HG03575 (cell line): ENCODE data around the gene FHIP1A.

Source experiments
- ATAC-seq: cut with Tn5 transposase; IDR thresholded peaks from one replicate; pipeline ENCODE4 v1.9.1; 2021; ENCODE audit not compliant: unreplicated experiment, insufficient number of reproducible peaks, low FRiP score; ENCODE audit errors: extremely low read depth

Gene FHIP1A

DNA sequence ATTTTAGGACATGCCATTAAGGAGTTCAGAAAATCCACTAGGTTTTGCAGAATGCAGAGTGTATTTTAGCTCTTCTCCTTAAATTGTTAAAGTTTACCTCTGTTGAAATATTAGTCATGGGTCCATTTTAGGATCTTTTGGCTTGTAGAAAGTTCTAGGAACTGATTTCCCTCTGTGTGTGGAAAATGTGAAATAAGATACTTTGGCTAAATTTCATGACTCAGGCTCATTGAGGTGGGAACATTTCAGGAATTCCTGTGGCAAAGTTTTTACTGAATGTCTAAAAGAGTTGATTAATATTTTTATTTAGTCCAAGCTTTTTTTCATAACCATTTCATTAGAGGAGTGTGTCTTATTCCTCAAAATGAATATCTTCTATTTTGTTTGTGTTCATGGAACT lies 7.0 kb downstream of the FHIP1A start:
- ATAC-seq = no peak

DNA sequence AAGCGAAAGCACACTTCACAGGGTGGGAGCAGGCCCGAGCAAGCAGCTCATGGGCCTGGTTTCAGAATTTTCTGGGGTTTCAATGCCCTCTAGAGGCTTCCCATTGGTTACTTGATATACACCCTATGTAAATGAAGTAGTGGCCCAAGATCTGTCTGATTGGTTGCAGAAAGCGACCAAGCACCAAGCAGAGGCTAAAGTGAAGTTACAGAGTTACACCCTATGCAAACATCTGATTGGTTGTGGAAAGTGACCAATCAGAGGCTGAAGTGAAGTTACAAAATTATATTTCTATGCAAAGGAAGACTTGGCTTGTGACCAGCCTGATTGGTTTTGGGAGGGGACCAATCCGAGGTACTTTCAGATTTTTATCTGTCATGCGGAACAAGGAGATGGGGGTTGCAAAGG lies 8.2 kb downstream of the FHIP1A start:
- no peak for ATAC-seq

DNA sequence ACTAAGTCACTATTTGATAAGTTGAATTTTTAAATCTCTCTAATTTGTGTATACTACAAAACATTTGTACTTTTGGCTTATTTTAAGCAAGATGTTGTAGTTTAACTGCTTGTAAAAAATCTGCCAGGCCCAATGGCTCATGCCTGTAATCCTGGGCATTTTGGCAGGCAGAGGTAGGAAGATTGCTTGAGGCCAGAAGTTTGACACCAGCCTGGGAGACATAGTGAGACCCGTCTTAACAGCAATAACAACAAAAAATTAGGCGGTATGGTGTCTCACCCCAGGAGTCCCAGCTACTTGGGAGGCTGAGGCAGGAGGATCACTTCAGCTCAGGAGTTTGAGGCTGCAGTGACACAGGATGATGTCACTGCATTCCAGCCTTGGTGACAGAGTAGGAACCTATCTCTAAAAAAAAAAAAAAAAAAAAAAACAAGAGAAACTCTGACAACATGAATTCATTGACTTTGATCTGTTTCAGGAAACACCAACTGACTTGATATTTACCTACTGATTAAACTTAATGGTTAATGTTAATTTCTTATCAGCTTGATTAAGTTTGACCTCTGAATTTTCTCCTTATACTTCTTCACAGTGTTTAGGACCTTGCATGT lies 8.9 kb downstream of the FHIP1A start:
- no peak for ATAC-seq

DNA sequence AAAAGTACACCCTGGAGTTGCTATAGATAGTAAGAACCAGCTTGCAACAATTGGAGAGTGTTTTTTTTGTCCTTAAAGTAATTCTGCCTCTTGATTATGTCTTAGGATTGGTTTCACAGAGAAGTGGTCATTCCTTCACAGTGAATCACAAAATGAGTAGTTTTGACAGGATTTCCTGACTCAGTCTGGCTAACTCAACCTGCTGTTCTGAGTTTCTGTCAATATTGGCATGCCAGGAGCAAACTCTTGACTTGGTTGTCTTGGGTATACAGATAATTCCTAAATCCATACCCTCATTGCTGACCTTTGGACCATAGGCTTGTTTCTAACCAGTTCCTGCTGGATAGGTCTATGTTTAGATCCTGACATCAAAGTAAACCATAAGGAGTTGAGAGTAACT lies 9.4 kb downstream of the FHIP1A start:
- no peak for ATAC-seq

DNA sequence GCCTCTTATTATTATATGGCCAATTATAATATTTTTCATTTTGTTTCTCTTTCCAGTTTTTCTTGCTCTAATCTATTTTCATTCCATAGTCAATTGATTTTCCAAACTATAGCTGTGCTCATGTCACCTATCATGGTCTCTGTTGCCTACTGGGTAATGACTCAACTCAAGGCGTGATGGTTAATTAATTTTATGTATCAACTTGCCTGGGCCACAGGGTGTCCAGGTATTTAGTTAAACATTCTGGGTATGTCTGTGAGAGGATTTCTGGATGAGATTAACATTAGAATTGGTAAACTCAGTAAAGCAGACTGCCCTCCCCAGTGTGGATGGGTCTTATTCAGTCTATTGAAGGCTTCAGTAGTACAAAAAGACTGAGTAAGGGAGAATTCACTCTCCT lies 9.9 kb downstream of the FHIP1A start:
- ATAC-seq = no peak

DNA sequence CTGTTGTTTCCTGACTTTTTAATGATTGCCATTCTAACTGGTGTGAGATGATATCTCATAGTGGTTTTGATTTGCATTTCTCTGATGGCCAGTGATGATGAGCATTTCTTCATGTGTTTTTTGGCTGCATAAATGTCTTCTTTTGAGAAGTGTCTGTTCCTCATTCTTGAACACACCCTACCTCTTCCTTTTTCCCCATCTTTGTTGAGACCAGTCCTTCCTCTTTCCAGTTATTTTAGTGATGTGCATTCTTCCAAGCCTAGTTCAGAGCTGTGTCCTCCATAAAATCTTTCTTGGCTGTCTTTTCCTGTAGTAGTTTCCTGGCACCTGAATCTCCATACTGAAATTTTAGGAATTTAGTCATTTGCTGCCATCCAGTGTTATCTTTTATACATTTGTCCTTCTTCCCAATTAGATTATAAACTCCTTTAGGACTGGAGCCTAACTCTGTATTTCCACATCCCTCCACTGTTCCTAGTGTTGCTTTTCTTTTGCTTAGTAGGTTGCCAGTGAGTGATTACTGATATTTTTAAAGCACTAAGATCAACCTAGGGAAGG lies 11.4 kb downstream of the FHIP1A start:
- no peak for ATAC-seq

DNA sequence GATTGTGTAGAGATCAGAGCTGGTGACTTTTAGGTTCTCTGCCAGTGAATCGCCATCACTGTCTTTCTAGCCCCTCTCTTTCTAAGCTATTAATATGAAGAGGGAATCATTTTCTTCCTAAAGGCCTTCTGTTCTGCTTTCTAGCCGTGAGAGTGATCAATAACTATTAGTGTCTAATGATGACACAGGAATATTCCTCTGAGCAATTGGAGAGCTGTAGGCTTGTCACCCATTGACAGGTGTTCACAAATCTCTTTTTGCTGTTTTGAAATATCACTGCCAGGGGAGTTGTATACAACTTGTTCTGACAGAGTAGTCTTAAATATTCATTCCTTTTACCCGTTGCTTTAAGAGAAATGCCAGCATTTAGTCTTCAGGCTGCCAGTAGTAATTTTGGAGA lies 13.9 kb downstream of the FHIP1A start:
- no peak for ATAC-seq

DNA sequence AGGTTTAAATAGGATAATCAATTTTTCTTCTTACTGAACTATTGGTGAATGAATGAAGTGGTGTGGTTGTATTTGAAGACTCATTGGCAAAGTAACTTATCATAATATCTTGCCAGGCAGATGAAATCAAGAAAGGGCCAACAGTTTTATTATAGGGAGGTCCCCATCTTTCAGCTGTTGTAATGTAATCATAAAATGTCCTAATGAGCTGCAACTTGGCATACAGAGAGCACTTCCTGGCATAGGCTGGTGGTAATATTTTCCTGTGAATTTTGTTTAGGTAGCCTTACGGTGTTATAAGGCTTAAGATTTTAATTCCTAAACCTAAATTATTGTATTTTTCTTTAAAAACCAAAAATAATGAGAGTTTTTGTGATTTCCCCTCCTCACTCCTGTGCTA lies 17.5 kb downstream of the FHIP1A start:
- ATAC-seq = no peak

DNA sequence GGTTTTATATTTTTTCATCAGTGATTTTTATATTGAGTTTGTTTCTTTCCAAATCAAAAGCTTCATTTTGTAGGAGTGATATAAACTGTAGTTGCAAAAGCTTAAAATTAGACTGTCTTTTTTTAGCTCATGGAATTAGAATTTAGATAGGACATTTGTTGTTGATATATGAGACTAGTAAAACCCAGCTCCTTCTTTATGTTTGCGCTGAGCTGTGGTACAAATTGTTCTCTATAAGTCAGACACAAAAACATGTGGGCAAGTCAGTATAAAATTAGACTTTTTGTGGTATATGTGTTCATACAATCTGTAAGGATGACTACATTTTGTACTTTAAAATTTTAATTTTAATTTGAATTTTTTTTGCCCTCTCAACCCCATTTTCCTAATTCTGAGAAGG lies 18.3 kb downstream of the FHIP1A start:
- ATAC-seq = no peak

DNA sequence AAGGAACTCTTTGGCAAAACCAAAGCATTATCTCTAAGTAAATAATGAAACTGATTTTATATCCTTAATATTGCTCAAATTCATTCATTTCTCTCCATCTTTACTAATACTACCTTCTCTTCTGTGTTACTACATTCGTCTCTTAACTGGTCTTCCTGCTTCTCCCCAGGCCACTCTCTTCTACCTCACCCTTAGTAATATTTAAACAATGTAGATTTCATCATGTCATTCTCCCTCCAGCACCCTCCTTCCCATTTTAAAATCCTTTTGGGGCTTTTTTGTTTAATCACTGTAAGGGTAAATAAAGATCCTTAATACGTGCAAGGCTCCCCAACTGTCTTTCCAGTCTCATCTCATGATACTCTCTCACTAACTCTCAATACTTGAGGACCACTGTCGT lies 19.4 kb downstream of the FHIP1A start:
- ATAC-seq = no peak

DNA sequence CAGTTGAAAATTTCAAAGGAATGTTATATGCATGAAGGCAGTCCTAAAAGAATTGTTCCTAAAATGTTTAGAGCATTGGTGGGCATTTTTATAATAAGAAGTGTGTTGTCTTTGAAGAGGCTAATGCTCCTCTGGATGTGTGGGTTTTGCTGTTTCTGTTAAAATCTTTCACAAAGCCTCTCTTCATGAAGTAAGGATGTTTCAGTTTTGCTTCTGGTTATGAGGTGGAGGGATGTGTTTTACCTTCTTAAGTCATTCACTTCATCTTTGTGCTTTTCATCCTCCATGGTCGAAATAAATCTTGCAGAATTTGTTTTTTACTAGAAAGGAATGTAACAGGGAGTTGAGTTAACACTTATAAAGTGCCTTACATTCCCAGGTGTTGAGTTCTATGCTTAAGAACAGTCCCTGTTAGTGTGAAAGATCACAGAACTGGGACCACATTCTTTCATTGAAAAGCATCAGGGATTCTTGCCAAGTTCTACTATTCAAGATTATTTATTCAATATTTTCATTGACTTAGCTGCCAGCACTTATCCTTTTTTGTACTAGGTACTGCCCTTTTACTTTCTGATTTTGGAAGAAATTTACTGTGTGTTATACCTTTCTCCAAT lies 21.1 kb downstream of the FHIP1A start:
- no peak for ATAC-seq

DNA sequence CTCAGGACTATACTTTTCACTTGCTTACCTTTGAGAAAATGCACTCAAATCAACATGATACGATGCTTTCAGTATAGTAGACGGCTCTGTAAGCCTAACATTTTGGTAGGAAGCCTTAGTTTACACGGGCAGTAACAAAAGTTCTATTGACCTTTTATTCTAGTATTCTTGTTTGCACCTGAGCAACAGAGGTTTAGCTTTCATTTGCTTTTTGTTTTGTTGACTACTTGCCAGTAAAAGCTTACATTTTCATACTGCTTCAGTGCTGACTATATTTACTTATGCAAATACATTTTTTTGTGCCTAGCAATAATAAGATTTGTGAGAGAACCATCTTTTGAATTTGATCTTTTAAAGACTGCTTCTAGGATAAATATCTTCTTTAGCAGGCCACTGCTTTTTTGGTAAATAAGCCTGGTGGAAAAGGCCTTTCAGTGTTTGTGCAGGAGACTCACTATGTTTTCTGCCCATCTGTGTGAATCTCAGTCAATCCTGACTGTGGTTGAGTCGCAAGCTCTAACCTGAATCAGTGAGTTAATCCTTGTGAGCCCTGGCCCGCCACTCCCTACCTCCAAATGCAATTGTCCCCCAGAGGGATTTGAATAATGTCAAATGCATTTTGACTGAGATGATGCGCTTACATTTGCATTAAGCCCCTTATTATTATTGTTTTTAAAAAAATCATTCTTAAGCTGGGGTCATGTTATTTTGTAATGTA lies 21.9 kb downstream of the FHIP1A start:
- no peak for ATAC-seq

DNA sequence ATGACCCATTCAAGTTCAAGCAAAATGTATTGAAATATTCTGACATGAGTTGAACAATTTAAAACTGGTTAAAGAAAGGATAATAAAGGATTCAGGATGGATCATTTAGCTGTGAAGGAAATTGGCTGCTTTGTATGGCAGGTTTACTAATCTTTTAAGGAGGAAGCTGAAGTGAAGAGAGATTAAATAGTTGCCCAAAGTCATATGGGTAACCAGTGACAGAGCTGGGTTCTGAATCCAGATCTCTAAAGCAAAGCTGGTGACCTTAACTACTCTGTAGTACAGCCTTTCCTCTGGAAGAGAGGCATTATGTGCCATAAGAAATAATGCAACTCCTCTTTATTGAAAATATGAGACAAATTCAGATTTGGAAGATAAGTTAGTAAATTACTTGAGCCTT lies 22.8 kb downstream of the FHIP1A start:
- ATAC-seq = no peak

DNA sequence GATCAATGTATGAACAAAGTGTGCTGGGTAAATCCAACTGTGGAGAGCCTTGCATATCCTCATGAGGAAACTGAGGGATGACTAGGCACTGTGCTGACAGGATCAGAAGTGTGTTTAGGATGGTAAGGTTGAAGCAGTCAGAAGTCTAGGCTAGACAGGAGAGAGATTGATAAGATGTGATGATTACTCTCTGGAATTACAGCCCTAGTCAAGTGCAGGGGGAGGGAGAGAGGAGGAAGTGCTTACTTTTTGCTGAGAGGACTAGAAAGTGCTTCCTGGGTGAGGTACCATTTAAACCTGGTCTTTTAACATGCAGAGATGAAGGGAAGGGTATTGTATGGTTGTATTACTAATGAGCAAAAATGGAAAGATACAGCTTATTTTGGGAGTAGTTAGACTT lies 23.7 kb downstream of the FHIP1A start:
- no peak for ATAC-seq

DNA sequence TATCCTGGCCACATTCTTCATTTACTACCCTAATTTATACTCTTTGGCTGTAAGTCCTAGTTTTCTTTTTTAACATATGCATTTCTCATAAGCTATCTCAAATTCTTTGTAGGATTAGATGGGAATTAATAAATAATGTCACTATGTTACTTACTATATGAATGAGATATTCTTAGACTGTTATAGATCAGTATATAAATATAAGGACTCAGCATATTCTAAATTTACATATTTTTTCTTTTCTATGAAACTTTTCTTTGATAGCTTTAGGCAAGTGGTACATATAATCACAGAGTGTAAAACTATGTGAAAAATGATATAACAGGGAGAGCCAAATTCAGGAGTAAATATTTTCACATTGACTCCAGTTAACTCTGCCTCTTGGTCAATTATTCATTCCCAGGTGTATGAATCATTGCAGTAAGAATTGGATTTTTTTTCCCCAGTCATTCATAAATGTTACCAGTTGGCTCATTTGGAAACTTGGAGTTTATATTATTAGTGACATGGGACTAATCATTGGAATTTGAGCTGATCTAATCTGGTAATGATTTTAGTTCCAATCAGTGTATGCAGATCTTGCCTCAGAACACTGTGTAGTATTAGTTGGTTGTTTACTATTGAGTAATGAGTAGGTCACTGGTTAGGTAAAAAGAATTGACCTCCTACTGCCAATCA lies 25.3 kb downstream of the FHIP1A start:
- ATAC-seq = no peak

DNA sequence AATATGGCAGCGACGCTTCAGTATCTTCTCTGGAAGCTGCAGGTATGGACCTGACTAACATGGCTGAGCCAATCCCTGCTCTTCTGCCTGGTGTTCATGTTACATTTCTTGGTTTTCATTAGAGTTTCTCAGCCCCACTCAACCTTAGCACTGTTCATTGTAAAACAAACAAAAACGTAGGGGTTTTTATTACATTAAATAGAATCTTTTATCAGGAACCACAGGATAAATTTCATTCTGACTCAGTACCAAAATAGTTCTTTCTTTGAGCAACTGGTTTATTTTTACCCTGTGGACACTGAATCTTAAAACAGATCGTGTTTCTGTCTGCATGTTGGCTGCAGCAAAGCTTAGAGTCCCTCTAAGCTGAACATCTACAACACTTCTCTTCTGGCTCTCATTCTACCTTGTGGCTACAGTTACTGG lies 27.1 kb downstream of the FHIP1A start:
- no peak for ATAC-seq

DNA sequence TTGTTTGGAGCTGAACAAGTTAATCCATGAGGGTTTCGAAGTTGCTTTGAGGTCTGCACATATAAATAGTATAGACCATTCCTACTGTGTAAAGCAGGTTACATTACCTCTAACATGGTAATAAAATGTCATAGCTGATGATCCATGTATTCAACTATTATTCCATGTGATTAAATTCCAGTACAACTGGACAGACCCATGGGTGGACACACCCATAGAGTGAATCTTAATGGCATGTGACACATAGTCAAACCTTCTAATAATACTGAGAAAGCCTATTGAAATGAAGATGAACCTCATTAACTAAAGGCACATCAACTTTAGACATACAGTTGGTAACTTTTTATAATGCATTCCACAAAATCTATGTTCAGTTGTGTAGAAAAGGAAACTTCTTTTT lies 28.5 kb downstream of the FHIP1A start:
- no peak for ATAC-seq

DNA sequence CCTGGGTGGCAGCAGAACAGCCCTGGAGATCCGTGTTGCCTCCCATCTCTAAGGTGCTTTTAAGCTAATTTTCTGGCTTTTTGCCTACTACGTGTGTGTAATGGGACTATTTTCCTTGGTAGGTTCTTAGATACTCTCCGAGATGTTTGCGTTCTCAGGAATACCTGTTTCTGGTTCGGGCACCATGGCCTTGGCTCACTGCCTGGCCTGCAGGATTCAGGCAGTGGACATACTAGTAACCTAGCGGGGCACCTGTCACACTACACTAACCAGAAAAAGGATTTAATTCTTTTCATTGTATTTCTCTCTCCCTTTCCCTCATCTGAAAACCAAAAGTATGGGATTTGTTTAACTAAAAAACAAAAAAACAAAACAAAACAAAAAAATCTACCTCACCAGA lies 29.2 kb downstream of the FHIP1A start:
- no peak for ATAC-seq

DNA sequence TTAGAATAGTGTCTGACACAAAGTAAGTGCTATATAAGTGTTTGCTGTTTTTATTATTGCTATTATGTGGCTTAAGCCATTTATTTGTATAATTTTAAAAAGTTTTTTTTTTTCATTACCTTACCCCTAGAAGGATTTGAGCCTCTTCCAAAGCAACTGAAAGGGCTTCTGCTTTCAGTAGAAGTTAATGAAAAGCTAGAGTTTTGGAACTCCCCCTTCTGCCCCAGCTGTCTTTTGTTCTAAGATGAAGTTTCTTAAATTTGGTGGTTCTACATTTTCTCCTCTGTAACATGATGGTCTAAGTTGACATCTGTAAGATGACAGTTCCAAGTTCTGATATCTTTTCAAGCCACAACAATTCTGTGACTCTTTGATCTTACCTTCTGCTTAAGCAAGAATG lies 30.3 kb downstream of the FHIP1A start:
- no peak for ATAC-seq

DNA sequence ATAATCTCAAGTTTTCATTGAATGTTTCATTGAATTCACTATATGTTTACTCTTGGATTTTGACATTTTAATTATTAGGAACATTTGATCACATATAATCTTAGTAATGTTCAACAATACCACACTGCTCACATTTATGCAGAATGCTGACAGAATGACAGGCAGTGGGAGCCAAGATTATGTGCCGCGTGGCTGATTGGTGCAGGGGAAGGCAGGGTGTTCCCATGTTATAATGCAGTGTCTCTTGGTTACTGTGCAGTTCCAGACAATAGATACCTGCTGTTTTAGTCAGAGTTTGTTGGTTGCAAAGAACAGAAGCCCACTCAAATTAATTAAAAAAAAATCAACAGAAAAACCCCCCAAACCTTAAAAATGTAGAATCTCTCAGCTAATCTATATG lies 33.0 kb downstream of the FHIP1A start:
- no peak for ATAC-seq
